ENCODE measurements around the gene WRAP73. TPM values are rescaled to one million over a fixed set of nuclear protein-coding genes. Genes with fewer than 3 reads are reported as not detected.
A peak's percentile ranks its signal among the peaks of the same experiment; 100 is the strongest.

The WRAP73 gene
- total and polyA plus RNA-seq, 9 of the 15 experiments (the other 6 are each of a cell fraction or from before 2014, with no cell fraction given), result 4.3 to 51.8 (median 30.1) TPM

DNA sequence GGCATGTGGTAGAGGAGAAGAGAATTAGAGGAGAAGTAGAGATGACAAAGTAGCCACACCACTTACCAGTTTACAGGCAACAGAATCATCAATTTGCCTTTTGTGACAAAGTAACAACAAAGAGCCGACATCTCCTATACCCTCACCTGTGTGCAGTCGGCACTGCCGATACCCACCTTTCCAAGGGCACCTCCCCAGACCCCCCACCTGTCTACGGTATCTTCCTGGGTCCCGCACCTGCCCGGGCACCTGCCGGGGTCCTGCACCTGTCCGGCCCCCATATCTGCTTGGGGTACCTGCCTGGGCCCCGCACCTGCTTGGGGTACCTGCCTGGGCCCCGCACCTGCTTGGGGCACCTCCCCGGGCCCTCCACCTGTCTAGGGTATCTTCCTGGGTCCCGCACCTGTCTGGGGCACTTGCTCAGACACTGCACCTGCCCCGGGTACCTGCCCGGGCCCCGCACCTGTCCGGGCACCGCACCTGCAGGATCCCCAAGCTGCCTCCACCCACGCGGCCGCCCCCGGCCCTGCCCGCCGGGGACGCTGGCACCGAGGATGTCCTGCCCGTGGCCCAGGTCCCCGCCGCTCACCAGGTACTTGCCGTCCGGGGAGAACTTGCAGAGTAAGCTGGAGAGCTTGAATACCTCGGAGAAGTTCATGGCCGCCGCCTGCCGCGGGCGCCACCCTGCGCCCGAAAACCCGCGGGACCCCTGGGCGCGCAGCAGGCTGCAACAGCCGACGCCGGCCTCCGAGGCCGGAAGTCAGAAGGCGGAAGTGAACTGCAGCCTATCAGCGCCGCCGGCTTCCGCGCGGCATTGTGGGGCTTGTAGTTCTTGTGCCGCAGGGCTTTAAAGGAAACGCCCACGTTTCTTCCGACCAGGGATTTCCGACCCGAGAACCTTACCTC lies at the start of gene WRAP73 (continued):
- TF ChIP-seq TAF15 (IDR thresholded peaks at IDR 0.05; ENCODE audit: low read depth, low read length), result no peak
- no peak for TF ChIP-seq ZNF324 (CRISPR knock-in tag; IDR thresholded peaks at IDR 0.05)
- TF ChIP-seq RB1 (IDR thresholded peaks at IDR 0.05; ENCODE audit: low read depth), result peak; percentile 58; the same call in 1 of the 2 replicates
- no peak for TF ChIP-seq DMBX1 (CRISPR knock-in tag; IDR thresholded peaks at IDR 0.05; ENCODE audit: borderline replicate concordance)
- TF ChIP-seq, protein P1, sequence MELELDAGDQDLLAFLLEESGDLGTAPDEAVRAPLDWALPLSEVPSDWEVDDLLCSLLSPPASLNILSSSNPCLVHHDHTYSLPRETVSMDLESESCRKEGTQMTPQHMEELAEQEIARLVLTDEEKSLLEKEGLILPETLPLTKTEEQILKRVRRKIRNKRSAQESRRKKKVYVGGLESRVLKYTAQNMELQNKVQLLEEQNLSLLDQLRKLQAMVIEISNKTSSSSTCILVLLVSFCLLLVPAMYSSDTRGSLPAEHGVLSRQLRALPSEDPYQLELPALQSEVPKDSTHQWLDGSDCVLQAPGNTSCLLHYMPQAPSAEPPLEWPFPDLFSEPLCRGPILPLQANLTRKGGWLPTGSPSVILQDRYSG (tag; conservative IDR thresholded peaks at IDR 0.05; ENCODE audit: low read depth), result no peak
- no peak for TF ChIP-seq NBN (IDR thresholded peaks at IDR 0.05; ENCODE audit: low read depth)
- no peak for TF ChIP-seq MEF2D (tag; conservative IDR thresholded peaks at IDR 0.05; ENCODE audit: low read depth)
- TF ChIP-seq KLF1 (tag; IDR thresholded peaks at IDR 0.05), result peak; percentile 73; the same call in 1 of the 2 replicates
- TF ChIP-seq, protein P2, sequence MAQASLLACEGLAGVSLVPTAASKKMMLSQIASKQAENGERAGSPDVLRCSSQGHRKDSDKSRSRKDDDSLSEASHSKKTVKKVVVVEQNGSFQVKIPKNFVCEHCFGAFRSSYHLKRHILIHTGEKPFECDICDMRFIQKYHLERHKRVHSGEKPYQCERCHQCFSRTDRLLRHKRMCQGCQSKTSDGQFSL (CRISPR knock-in tag; IDR thresholded peaks at IDR 0.05), result no peak
- TF ChIP-seq, protein P2 (tag; IDR thresholded peaks at IDR 0.05), result no peak
